HEK293 (cell line): ENCODE measurements around the gene AZGP1.

Experiments used
- CTCF ChIA-PET: fragments of 350-600 bp; formaldehyde crosslinking; extraction: SDS; loops from one replicate; lab custom pipeline; 2021; ENCODE audit warnings: antibody characterized with exemption; lab: Yijun Ruan, JAX
- POLR2A ChIA-PET: fragments of 300-600 bp; formaldehyde crosslinking; extraction: SDS; loops from one replicate; lab custom pipeline; 2020; ENCODE audit warnings: antibody characterized with exemption, inconsistent platforms; lab: Yijun Ruan, JAX
- H3K27ac ChIP-seq: fragments of 200-500 bp; sonication (Bioruptor generic); 2 replicates; pipeline ENCODE4 v1.5.1; 2014; ENCODE audit warnings: low read depth, low read length, control low read depth, inconsistent platforms; ENCODE audit errors: extremely low read depth
- H3K36me3 ChIP-seq, 2 experiments: fragments of 200-500 bp in 1 of 2; sonication (Bioruptor generic) in 1 of 2; 1 replicate in 1 of 2; 2 replicates in 1 of 2; pipeline ENCODE4 v1.5.1; 2014 to 2017; ENCODE audit warnings: inconsistent platforms in 2 of 2, low read length in 2 of 2; ENCODE audit not compliant: control insufficient read depth in 2 of 2, insufficient read depth in 1 of 2
- H3K4me1 ChIP-seq: fragments of 200-500 bp; sonication (Bioruptor generic); 2 replicates; pipeline ENCODE4 v1.5.1; 2014; ENCODE audit warnings: mild to moderate bottlenecking, low read length, inconsistent platforms; ENCODE audit not compliant: control insufficient read depth, insufficient read depth
- H3K4me3 ChIP-seq: 2 replicates; pipeline ENCODE4 v1.5.1; 2011; ENCODE audit warnings: low read depth, mild to moderate bottlenecking, control low read depth, low read length, moderate library complexity
- H3K9me3 ChIP-seq: fragments of 200-500 bp; sonication (Bioruptor generic); 2 replicates; pipeline ENCODE4 v1.5.1; 2014; ENCODE audit warnings: low read depth, low read length, inconsistent platforms; ENCODE audit not compliant: control insufficient read depth, insufficient read depth
- ELK4 ChIP-seq: IDR thresholded peaks from 2 replicates; pipeline ENCODE4 v1.6.1; 2011; ENCODE audit warnings: mild to moderate bottlenecking, low read depth, low read length, borderline replicate concordance
- HOXD13 ChIP-seq: sonication (generic); formaldehyde crosslinking; IDR thresholded peaks from 2 replicates; pipeline ENCODE4 v1.8.0; 2022; ENCODE audit warnings: missing genetic modification reagents, borderline replicate concordance
- KLF9 ChIP-seq: fragments of 450-650 bp; formaldehyde crosslinking; IDR thresholded peaks from 2 replicates; pipeline ENCODE4 v1.5.1; 2016; ENCODE audit warnings: missing biosample characterization, missing genetic modification characterization, low read depth
- OVOL3 ChIP-seq: fragments of 450-650 bp; formaldehyde crosslinking; IDR thresholded peaks from 2 replicates; pipeline ENCODE4 v1.5.1; 2016; ENCODE audit warnings: missing biosample characterization, missing genetic modification characterization
- PRDM10 ChIP-seq: fragments of 450-650 bp; formaldehyde crosslinking; IDR thresholded peaks from 2 replicates; pipeline ENCODE4 v1.5.1; 2016; ENCODE audit warnings: missing biosample characterization, missing genetic modification characterization
- SALL2 ChIP-seq: fragments of 450-650 bp; formaldehyde crosslinking; IDR thresholded peaks from 2 replicates; pipeline ENCODE4 v1.5.0; 2017; ENCODE audit warnings: missing biosample characterization, mild to moderate bottlenecking, missing genetic modification characterization, borderline replicate concordance
- SCRT2 ChIP-seq: fragments of 450-650 bp; formaldehyde crosslinking; IDR thresholded peaks from 2 replicates; pipeline ENCODE4 v1.5.1; 2016; ENCODE audit warnings: missing biosample characterization, missing genetic modification characterization
- ZEB2 ChIP-seq: fragments of 450-650 bp; formaldehyde crosslinking; IDR thresholded peaks from 2 replicates; pipeline ENCODE4 v1.5.1; 2016; ENCODE audit warnings: missing biosample characterization, missing genetic modification characterization
- ZNF18 ChIP-seq: fragments of 450-650 bp; formaldehyde crosslinking; IDR thresholded peaks from 2 replicates; pipeline ENCODE4 v1.5.1; 2016; ENCODE audit warnings: missing biosample characterization, missing genetic modification characterization
- ZNF311 ChIP-seq: fragments of 450-650 bp; formaldehyde crosslinking; IDR thresholded peaks from 2 replicates; pipeline ENCODE4 v1.5.1; 2017; ENCODE audit warnings: missing biosample characterization, missing genetic modification characterization, borderline replicate concordance
- ZNF335 ChIP-seq: fragments of 450-650 bp; formaldehyde crosslinking; conservative IDR thresholded peaks from 2 replicates; pipeline ENCODE4 v1.5.1; 2016; ENCODE audit warnings: missing biosample characterization, missing genetic modification characterization
- ZNF518A ChIP-seq: fragments of 450-650 bp; formaldehyde crosslinking; conservative IDR thresholded peaks from 2 replicates; pipeline ENCODE4 v1.5.1; 2016; ENCODE audit warnings: low read depth, missing biosample characterization, missing genetic modification characterization
- ZNF561 ChIP-seq: fragments of 450-650 bp; IDR thresholded peaks from 2 replicates; pipeline ENCODE4 v1.5.1; 2018; ENCODE audit warnings: missing biosample characterization, missing genetic modification characterization, borderline replicate concordance
- ZNF600 ChIP-seq: fragments of 450-650 bp; formaldehyde crosslinking; IDR thresholded peaks from 2 replicates; pipeline ENCODE4 v1.5.1; 2016; ENCODE audit warnings: missing biosample characterization, missing genetic modification characterization
- ZNF654 ChIP-seq: fragments of 450-650 bp; formaldehyde crosslinking; IDR thresholded peaks from 2 replicates; pipeline ENCODE4 v1.5.1; 2016; ENCODE audit warnings: low read depth, missing biosample characterization, missing genetic modification characterization
- ZNF660 ChIP-seq: fragments of 450-650 bp; IDR thresholded peaks from 2 replicates; pipeline ENCODE4 v1.5.1; 2018; ENCODE audit warnings: missing biosample characterization, mild to moderate bottlenecking, missing genetic modification characterization
- ZNF76 ChIP-seq: fragments of 450-650 bp; formaldehyde crosslinking; IDR thresholded peaks from 2 replicates; pipeline ENCODE4; 2016; ENCODE audit warnings: low read depth, missing biosample characterization, missing genetic modification characterization, borderline replicate concordance
- ZNF837 ChIP-seq: fragments of 450-650 bp; formaldehyde crosslinking; IDR thresholded peaks from 2 replicates; pipeline ENCODE4 v1.5.1; 2016; ENCODE audit warnings: missing biosample characterization, missing genetic modification characterization

The AZGP1 gene

GRCh38 chr7:99919814-99920112 lies 56.1 kb downstream of the AZGP1 start (continued):
- TF ChIP-seq ZNF76 (peak; percentile 50; the same call in 1 of the 2 replicates), ZNF654 (tag by site-specific recombination) (no peak), SCRT2 (tag by site-specific recombination) (no peak), PRDM10 (tag by site-specific recombination) (no peak), ELK4 (no peak)

- ChIA-PET POLR2A (interaction anchor here (0.5 to 2.9 kb wide), 13 partner anchors 9 to 419 kb away, joined by 3 to 12 read pairs (median 4); partner anchors contain the start of genes AP4M1, GJC3, MCM7 and ZKSCAN1), CTCF (interaction anchor here (0.6 to 2.3 kb wide), 13 partner anchors 8 to 1486 kb away, joined by 3 to 6 read pairs (median 4); no protein-coding TSS in a partner anchor)
- Histone ChIP-seq H3K9me3 (no peaks in the 10 kb centered on the region), H3K27ac (peak within 1 kb of the TSS; percentile 79), H3K4me1 (0 out of 2 replicates have a peak, but pooled peaks cover 2% of the 10 kb centered on the region), H3K36me3 (peaks cover 5 to 17% of the 10 kb centered on the region in 2 experiments), H3K4me3 (peak within 1 kb of the TSS; percentile 79)
- TF ChIP-seq ZNF660 (tag by site-specific recombination) (0 out of 2 replicates have a peak, but pooled peaks have one; percentile 33), SALL2 (tag by site-specific recombination) (no peak), ZNF311 (no peak), ZEB2 (no peak; the same call in none of the 2 replicates), ZNF837 (no peak), ZNF561 (tag by site-specific recombination) (peak; percentile 80; the same call in 1 of the 2 replicates), ZNF518A (peak; percentile 99), ZNF600 (tag by site-specific recombination) (peak; percentile 78), KLF9 (tag by site-specific recombination) (0 out of 2 replicates have a peak, but pooled peaks have one; percentile 15), ZNF18 (tag by site-specific recombination) (no peak), ZNF335 (tag by site-specific recombination) (peak; percentile 95), HOXD13 (no peak), PRDM10 (tag by site-specific recombination) (peak; percentile 63), OVOL3 (tag by site-specific recombination) (no peak)
Observed at GRCh38 chr7:99918959-99919813, 56.6 kb downstream of the AZGP1 start, which contains the start of gene TRIM4. TRIM4 (minus strand) TSS chr7:99919530; CDS start chr7:99919401, 129 bp downstream.
